K562 (cell line): ENCODE measurements around the gene MYBPC3. TPM values are rescaled to one million over a fixed set of nuclear protein-coding genes. Genes with fewer than 3 reads are reported as not detected.

Source experiments
- CLOCK ChIP-seq: fragments of 250-450 bp; sonication (Bioruptor Pico); IDR thresholded peaks from 2 replicates; pipeline ENCODE4 v1.4.0; 2020; ENCODE audit warnings: mild to moderate bottlenecking, moderate library complexity, borderline replicate concordance
- DDX20 ChIP-seq: fragments of 450-650 bp; IDR thresholded peaks from 2 replicates; pipeline ENCODE4 v1.6.1; 2016; ENCODE audit warnings: missing genetic modification characterization, low read depth, mild to moderate bottlenecking, missing compliant biosample characterization, moderate library complexity
- ELK3 ChIP-seq: fragments of 450-650 bp; formaldehyde crosslinking; IDR thresholded peaks from 2 replicates; pipeline ENCODE4 v1.4.0; 2020; ENCODE audit warnings: mild to moderate bottlenecking
- HDAC1 ChIP-seq, 2 experiments: fragments of 450-650 bp; IDR thresholded peaks; 2 replicates each; pipeline ENCODE4 v1.6.1; 2016 to 2017; ENCODE audit warnings: inconsistent platforms in 1 of 2, mild to moderate bottlenecking in 1 of 2, moderate library complexity in 1 of 2
- JUND ChIP-seq, 2 experiments: IDR thresholded peaks; 2 replicates in 1 of 2; 3 replicates in 1 of 2; pipeline ENCODE4 v1.6.1; 2011; ENCODE audit warnings: borderline replicate concordance in 2 of 2, low read depth in 2 of 2, low read length in 2 of 2, improper control_type of control experiment in 1 of 2, missing biosample characterization in 1 of 2, missing genetic modification characterization in 1 of 2, missing genetic modification reagents in 1 of 2
- KAT2B ChIP-seq: IDR thresholded peaks from one replicate; pipeline ENCODE4 v1.6.1; 2012; ENCODE audit warnings: low read depth, mild to moderate bottlenecking, control low read depth, inconsistent platforms, low read length, moderate library complexity
- MCM3 ChIP-seq: fragments of 450-650 bp; IDR thresholded peaks from 2 replicates; pipeline ENCODE4 v1.6.1; 2016
- NEUROD1 ChIP-seq: fragments of 150-350 bp; IDR thresholded peaks from 2 replicates; pipeline ENCODE4 v1.6.1; 2014; ENCODE audit warnings: borderline replicate concordance, low read length, low read depth; ENCODE audit not compliant: partially characterized antibody
- SREBF1 ChIP-seq: fragments of 150-350 bp; IDR thresholded peaks from 2 replicates; pipeline ENCODE4 v1.6.1; 2014; ENCODE audit warnings: antibody characterized with exemption, low read depth, low read length, borderline replicate concordance
- SRSF3 ChIP-seq: fragments of 200-400 bp; formaldehyde crosslinking; IDR thresholded peaks from 2 replicates; pipeline ENCODE4 v1.6.1; 2016; ENCODE audit warnings: mild to moderate bottlenecking, low read length, moderate library complexity; ENCODE audit not compliant: insufficient read depth
- TGIF2 ChIP-seq: sonication (generic); formaldehyde crosslinking; IDR thresholded peaks from 2 replicates; pipeline ENCODE4 v1.8.1; 2022; ENCODE audit warnings: mild to moderate bottlenecking, missing genetic modification reagents, moderate library complexity
- XRCC5 ChIP-seq: fragments of 200-400 bp; formaldehyde crosslinking; IDR thresholded peaks from 2 replicates; pipeline ENCODE4 v1.6.1; 2017; ENCODE audit warnings: low read depth, mild to moderate bottlenecking, low read length
- ZBTB1 ChIP-seq: sonication (generic); formaldehyde crosslinking; IDR thresholded peaks from 2 replicates; pipeline ENCODE4 v1.8.1; 2023; ENCODE audit warnings: missing genetic modification reagents, low read depth, mild to moderate bottlenecking, borderline replicate concordance
- ZFPM2 ChIP-seq: fragments of 250-450 bp; sonication (Bioruptor Pico); IDR thresholded peaks from 2 replicates; pipeline ENCODE4 v1.5.1; 2022; ENCODE audit warnings: mild to moderate bottlenecking
- ZNF212 ChIP-seq: fragments of 450-650 bp; formaldehyde crosslinking; IDR thresholded peaks from 2 replicates; pipeline ENCODE4 v1.4.0; 2020; ENCODE audit warnings: mild to moderate bottlenecking
- ZNF263 ChIP-seq: sonication (generic); formaldehyde crosslinking; IDR thresholded peaks from 2 replicates; pipeline ENCODE4 v1.8.0; 2022; ENCODE audit warnings: mild to moderate bottlenecking, missing genetic modification reagents, borderline replicate concordance
- ZNF324 ChIP-seq: fragments of 250-450 bp; sonication (Bioruptor Pico); IDR thresholded peaks from 2 replicates; pipeline ENCODE4 v1.4.0; 2020; ENCODE audit warnings: mild to moderate bottlenecking
- ZNF609 ChIP-seq: sonication (generic); formaldehyde crosslinking; IDR thresholded peaks from 2 replicates; pipeline ENCODE4 v1.8.1; 2023; ENCODE audit warnings: missing genetic modification reagents, mild to moderate bottlenecking, borderline replicate concordance
- polyA plus RNA-seq, 8 experiments: library from polyadenylated mRNA; depleted of rRNA in 4 of 8; stranded (reverse) in 5 of 8; unstranded in 3 of 8; fragments of >200 nt; fragmentation: Nextera tagmentation in 2 of 8; fragmentation: Illumina TruSeq in 1 of 8; extraction: Ambion mirVana in 2 of 8; extraction: Trizol in 1 of 8; gene quantifications; 2 replicates each; pipeline versions ENCODE4 v1.2.1 to v1.2.3, GENCODE V29; 2011 to 2014; ENCODE audit warnings: inconsistent platforms in 1 of 8, missing spikeins in 1 of 8
- total RNA-seq, 7 experiments: library from RNA; depleted of rRNA in 6 of 7; stranded (reverse); fragments of >200 nt in 6 of 7; fragmentation: Illumina TruSeq in 2 of 7; extraction: Trizol in 2 of 7; gene quantifications; 2 replicates each; pipeline versions ENCODE4 v1.2.1 to v1.2.3, GENCODE V29; 2011 to 2021; ENCODE audit warnings: low replicate concordance in 1 of 7

Gene MYBPC3
- total and polyA plus RNA-seq, 9 of the 15 experiments (the other 6 are each of a cell fraction or from before 2014, with no cell fraction given): 0.01 TPM; not detected in 8

- no peak for TF ChIP-seq ZNF609
- peak; percentile 88 for TF ChIP-seq NEUROD1
- no peak for TF ChIP-seq ZNF324
- TF ChIP-seq SRSF3: no peak
- no peak for TF ChIP-seq ZNF212 (CRISPR knock-in tag)
- TF ChIP-seq DDX20 (tag): no peak
- peak; percentile 98 for TF ChIP-seq JUND (IDR thresholded peaks at IDR 0.05; ENCODE audit: borderline replicate concordance, low read depth, low read length)
- peak; percentile 97; the same call in 2 of the 3 replicates for TF ChIP-seq JUND (tag; IDR thresholded peaks at IDR 0.05; ENCODE audit: borderline replicate concordance, low read depth, low read length)
- no peak for TF ChIP-seq TGIF2 (CRISPR knock-in tag)
- TF ChIP-seq ZBTB1 (CRISPR knock-in tag): peak; percentile 60; the same call in 1 of the 2 replicates
- peak; percentile 26 for TF ChIP-seq ZNF263 (CRISPR knock-in tag)
- TF ChIP-seq KAT2B: peak; percentile 15
- TF ChIP-seq ZFPM2: no peak
- TF ChIP-seq XRCC5: no peak
- TF ChIP-seq CLOCK (CRISPR knock-in tag): no peak
- no peak for TF ChIP-seq ELK3 (CRISPR knock-in tag)
- no peak for TF ChIP-seq SREBF1
- TF ChIP-seq MCM3: no peak
- peak in 1 of 2 experiments; percentile 66; a peak in 2 of 4 replicates for TF ChIP-seq HDAC1 (IDR thresholded peaks at IDR 0.05)
Measured at GRCh38 chr11:47378010-47378835, 25.7 kb upstream of the MYBPC3 start, which contains the start of gene SPI1 (continued).
